Ramos (cell line): Measurements from ENCODE around the gene CIITA.

Experiments used
- in situ Hi-C: fragments of 300-500 bp; cut with MboI; formaldehyde crosslinking; loops from one replicate; pipeline ENCODE4 v1.14.3; 2022; ENCODE audit warnings: low sequenced_read_pairs; ENCODE audit not compliant: unreplicated experiment

CIITA gene

GRCh38 chr16:10931977-10932632, 55.1 kb downstream of the CIITA start:
- in situ Hi-C loops = loop anchor here (10.0 to 25.0 kb wide), 2 partner anchors 257 to 620 kb away; no protein-coding TSS in a partner anchor

GRCh38 chr16:10932959-10933710, 56.1 kb downstream of the CIITA start:
- in situ Hi-C loops = loop anchor here (10.0 to 25.0 kb wide), 2 partner anchors 258 to 621 kb away; no protein-coding TSS in a partner anchor

- in situ Hi-C loops = loop anchor here (10.0 to 25.0 kb wide), 2 partner anchors 259 to 622 kb away; no protein-coding TSS in a partner anchor
Observed at GRCh38 chr16:10933865-10934264, 56.9 kb downstream of the CIITA start.

GRCh38 chr16:10934325-10935107, 57.5 kb downstream of the CIITA start:
- in situ Hi-C loops = loop anchor here (10.0 to 25.0 kb wide), 2 partner anchors 260 to 622 kb away; no protein-coding TSS in a partner anchor

- in situ Hi-C loops = loop anchor here (10.0 to 25.0 kb wide), 2 partner anchors 261 to 623 kb away; no protein-coding TSS in a partner anchor
Observed at GRCh38 chr16:10935226-10935915, 58.4 kb downstream of the CIITA start.

GRCh38 chr16:10936272-10936984, 59.4 kb downstream of the CIITA start:
- in situ Hi-C loops = loop anchor here (10.0 to 25.0 kb wide), 2 partner anchors 262 to 624 kb away; no protein-coding TSS in a partner anchor

- in situ Hi-C loops = loop anchor here (10.0 to 25.0 kb wide), 2 partner anchors 262 to 625 kb away; no protein-coding TSS in a partner anchor
Observed at GRCh38 chr16:10937068-10937859, 60.3 kb downstream of the CIITA start.

- in situ Hi-C loops = loop anchor here (10.0 to 25.0 kb wide), 2 partner anchors 264 to 626 kb away; no protein-coding TSS in a partner anchor
Observed at GRCh38 chr16:10938321-10938720, 61.3 kb downstream of the CIITA start.

GRCh38 chr16:10938796-10939648, 62.0 kb downstream of the CIITA start:
- in situ Hi-C loops = loop anchor here (10.0 to 25.0 kb wide), 2 partner anchors 264 to 627 kb away; no protein-coding TSS in a partner anchor

- in situ Hi-C loops = loop anchor here (10.0 to 25.0 kb wide), 2 partner anchors 265 to 627 kb away; no protein-coding TSS in a partner anchor
Observed at GRCh38 chr16:10939649-10940234, 62.7 kb downstream of the CIITA start.

- in situ Hi-C loops = loop anchor here (25.0 kb wide), 1 partner anchor 628 kb away; no protein-coding TSS in a partner anchor
Observed at GRCh38 chr16:10940501-10941079, 63.6 kb downstream of the CIITA start.

- in situ Hi-C loops = loop anchor here (25.0 kb wide), 1 partner anchor 629 kb away; no protein-coding TSS in a partner anchor
Observed at GRCh38 chr16:10941127-10941933, 64.3 kb downstream of the CIITA start.

GRCh38 chr16:10941935-10942351, 64.9 kb downstream of the CIITA start:
- in situ Hi-C loops = loop anchor here (25.0 kb wide), 1 partner anchor 630 kb away; no protein-coding TSS in a partner anchor

- in situ Hi-C loops = loop anchor here (25.0 kb wide), 1 partner anchor 630 kb away; no protein-coding TSS in a partner anchor
Observed at GRCh38 chr16:10942352-10943063, 65.5 kb downstream of the CIITA start, which contains the start of gene DEXI. Gene DEXI, minus strand, starts transcription at chr16:10942468. Its CDS starts 463 bp downstream, at chr16:10942005.

GRCh38 chr16:10943064-10943353, 66.0 kb downstream of the CIITA start:
- in situ Hi-C loops = loop anchor here (25.0 kb wide), 1 partner anchor 631 kb away; no protein-coding TSS in a partner anchor
